NCI-H1092 treated with DMSO at 0.1 percent for 48 hours (cell line): ENCODE results near the gene SMIM7.
"Not testable (repeated sequence)": the region's sequence is repeated elsewhere in the genome, so short reads cannot be mapped to it uniquely, and the experiment has no call there.

ENCODE experiments used
- DNase-seq: peaks from one replicate; lab custom pipeline; 2025; lab: John Stamatoyannopoulos, UW

SMIM7 gene

DNA sequence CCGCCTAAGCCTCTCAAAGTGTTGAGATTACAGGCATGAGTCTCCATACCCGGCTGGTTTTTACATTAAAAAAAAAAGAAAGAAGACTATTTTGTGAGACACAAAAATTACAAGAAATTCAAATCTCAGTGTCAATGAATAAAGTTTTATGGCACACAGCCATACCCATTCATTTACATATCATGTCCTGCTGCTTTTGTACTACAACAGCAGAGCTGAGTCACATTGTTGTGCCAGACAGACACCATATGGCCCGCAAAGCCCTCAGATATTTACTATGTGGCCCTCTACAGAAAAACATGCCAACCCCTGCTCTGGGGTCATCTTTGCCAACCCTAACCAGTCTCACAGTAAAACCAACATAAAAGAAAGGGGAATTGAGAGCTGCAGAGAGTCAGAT lies 5.3 kb downstream of the SMIM7 start:
- DNase-seq: no peak

DNA sequence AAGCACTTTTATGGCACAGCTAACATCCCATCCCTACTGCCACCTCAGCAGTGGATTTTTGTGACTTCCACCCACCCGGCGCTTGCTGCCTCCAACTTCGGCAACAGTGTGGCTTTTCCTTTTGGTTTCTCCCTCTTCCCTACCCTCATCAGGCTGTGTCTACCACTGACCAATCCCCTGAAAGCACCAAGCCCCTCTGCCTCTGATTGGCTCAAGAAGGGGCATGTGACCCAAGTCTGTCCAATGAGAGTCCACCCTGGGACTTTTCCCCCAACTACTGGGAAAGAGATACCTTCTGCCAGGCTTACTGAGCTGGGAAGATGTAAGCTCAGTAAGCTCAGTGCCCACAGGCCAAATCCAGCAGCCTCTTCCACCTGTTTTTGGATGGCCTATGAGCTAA lies 5.8 kb downstream of the SMIM7 start:
- DNase-seq: no peak

DNA sequence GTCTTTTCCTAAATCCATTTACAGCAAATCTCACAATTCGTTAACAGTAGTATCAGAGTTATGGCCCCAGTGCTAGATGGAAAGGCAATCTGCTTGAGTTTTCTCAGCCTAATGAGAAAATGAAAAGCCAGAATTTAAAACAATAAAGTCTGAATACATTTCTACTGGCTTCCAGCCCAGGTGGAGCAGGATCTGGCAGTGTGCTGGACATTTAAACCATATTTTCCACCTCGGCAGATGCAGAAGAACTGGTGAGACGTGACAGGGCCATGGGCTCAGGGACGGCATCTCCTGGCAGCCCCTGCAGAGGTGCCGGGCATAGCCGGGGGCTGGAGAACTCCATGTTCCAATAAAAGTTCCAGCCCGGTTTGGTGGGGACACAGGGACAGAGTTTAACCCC lies 7.1 kb downstream of the SMIM7 start:
- DNase-seq: no peak

DNA sequence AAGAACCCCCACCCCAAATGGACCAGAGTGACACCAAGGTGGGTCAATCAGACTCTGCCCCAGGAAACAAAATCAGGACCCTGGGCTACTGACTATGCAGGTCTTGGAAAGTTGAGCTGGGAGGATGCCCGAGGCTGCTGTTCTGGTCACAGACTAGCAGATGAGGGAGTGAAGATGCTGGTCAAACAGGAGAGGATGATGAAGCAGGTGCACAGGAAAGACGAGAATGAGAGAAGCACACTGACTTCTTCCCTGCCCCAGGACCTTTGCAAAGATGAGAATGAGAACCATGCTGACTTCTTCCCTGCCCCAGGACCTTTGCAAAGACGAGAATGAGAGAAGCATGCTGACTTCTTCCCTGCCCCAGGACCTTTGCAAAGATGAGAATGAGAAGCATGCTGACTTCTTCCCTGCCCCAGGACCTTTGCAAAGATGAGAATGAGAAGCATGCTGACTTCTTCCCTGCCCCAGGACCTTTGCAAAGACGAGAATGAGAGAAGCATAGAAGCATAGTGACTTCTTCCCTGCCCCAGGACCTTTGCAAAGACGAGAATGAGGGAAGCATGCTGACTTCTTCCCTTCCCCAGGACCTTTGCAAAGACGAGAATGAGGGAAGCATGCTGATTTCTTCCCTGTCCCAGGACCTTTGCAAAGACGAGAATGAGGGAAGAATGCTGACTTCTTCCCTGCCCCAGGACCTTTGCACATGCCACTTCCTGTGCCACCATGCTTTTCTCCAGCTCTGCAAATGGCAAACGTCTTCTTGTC lies 8.3 kb downstream of the SMIM7 start:
- not testable (repeated sequence) for DNase-seq

DNA sequence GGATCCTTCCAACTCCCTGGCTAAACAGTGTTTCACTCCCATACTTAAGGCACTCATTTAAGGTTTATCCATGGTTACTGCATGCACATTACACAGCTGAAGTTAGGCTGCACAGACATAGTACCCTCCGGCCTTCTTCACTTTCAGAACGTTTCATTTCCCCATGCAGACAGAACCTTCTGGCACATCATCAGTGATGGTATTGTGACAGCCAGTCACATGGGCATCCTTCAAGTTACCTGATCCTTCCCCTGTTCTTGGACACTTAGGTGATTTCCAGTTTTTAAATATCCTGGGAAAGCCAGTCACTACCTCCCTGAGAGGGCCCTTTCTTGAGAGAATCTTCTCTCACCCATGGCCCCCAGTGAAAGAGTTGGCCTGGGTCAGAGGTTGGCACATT lies 9.1 kb downstream of the SMIM7 start:
- no peak for DNase-seq

DNA sequence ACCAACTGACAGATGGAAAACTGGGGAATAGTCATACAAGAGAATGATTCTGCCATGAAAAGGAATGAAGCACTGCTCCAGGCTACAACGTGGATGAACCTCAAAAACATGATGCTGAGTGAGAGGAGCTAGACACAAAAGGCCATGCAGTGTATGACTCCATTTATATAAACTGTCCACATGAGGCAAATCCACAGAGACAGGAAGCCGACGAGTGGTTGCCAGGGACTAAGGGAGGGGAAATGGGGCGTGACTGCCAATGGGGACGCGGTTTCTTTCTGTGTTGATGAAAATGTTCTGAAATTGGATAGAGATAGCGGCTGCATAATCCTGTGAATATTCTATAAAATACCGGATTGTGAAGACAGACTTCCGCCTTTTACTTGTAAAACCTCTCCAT lies 10.2 kb downstream of the SMIM7 start:
- DNase-seq: peak; percentile 8

DNA sequence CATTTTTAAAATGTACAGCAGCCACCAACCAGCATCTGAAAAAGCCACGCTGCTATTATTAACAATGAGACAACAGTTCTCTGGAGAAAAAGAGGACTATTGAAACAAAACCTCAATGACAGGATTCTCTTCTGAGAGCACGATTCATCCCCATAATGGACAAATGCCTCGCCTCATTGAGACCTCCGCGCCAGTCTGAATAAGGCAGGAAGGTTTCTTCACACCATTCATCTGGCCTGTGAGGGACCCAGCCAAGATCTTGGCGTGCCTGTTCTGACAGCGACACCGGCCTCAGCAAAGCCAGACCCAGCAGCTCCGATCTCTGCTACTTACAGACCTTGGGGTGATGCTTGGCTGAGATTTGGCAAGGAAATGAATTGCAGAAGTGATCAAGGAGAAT lies 14.8 kb downstream of the SMIM7 start:
- no peak for DNase-seq

DNA sequence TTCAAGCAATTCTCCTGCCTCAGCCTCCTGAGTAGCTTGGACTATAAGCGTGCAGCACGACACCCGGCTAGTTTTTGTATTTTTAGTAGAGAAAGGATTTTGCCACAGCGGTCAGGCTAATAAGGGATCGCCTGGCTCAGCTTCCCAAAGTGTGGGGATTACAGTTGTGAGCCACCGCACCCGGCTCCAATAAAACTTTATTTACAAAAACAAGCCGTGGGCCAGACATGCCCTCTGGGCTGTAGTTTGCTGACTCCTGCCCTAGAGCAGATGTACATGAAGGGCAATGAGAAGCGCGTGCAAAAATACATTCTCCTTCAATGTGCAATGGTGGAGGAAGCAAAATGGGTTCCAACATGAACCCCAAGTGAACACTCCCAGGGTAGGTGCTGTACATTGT lies 18.2 kb downstream of the SMIM7 start:
- DNase-seq: no peak

DNA sequence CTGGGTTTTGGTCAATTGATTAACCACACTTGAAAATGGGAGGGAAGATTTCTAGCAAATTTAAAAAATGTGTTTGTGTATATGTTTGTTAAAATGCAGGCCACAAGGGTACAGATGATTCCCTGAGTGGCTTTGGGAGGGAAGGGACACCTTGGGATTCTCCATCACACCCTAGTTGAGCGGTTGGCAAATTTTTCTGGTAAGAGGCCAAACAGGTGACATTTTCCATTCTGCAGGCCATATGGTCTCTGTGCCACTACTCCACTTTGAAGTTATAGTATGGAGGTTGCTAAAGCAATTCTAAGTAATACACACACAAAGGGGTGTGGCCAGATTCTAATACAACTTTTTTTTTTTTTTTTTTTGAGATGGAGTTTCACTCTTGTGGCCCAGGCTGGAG lies 19.0 kb downstream of the SMIM7 start:
- DNase-seq: no peak

DNA sequence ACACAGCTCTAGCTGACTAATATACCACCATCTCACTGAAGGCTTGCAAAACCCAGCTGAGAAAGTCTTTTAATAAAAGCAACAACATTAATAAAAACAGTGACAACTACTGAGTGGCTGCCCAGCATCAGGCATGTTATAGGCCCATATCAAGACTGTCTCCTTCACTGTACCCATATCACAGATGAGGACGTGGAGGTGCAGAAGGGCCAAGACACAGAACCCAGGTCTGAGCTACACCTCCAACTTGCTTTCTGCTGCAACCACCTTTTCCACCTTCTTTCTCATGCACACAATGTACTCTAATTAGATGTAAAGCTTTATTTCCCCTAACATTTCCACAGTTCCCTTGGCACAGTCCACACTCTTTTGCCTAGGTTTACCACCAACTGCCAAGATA lies 21.3 kb downstream of the SMIM7 start:
- DNase-seq: no peak

DNA sequence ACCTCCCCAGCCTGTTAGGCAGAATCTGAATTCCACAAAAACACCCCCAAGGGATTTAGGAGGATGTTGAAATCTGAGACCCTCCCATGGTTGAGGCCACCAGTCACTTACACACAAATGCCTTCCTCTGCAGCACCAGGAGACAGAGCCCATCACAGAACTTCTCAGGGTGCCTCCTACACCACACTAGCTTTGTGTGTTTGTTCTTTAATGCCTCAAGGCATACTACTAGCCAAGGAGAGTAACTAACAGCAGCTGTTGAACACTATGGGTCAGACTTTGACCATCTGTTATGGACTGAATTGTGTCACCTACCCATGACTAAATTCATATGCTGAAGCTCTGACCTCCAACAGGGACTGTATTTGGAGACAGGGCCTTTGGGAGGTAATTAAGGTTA lies 22.4 kb downstream of the SMIM7 start:
- DNase-seq: no peak

DNA sequence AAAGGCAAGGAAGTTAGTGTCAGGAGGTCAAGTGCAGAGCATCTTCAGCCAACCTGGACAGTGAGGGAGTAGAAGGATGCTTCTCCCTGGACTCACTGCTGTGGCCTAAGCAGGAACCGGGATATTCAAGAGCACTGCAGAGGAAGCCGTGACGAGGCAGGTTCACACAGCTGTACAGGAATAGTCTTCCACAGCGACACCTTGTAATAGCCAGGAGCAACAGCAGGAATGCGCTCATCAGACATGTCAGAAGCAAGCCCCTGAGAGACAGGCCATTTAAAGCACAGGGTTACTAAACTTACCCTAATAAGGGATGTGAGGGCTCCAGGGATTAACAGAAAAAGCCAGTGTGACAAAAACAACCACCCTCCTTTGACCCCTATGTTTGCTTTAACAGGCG lies 28.5 kb downstream of the SMIM7 start:
- DNase-seq: no peak

DNA sequence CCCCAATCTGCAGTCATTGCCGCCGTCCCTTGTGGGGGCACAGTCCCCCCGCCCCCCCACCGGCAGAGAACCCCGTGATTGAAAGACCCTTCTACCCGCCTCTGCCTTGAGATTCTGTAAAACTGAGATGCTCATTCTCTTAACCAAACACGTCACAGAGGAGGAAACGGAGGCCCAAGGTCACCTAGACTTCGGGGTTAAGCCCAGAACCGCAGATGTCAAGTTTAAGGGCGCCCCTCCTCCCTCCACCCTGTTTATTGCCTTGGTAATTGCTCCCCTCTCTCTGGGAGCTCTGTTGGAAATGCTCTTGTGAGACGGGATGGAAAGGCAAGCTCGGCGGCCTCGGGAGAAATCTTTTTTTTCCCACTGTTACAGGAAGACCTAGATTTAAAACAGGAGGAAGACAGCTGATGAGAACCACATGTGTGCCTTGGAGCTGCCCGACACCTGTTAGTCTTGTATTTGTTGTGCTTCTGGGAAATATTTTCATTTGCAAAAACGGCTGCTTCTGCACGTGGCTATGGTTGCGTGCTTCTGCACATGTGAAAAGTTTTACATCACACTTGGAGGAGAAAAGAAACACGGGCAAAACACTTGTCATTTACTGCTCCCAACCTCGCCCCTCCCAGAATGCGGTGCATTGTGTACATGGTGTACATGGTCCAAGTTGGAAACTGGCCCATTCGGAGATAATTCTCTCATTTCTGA lies 30.8 kb downstream of the SMIM7 start:
- DNase-seq: peak; percentile 53

DNA sequence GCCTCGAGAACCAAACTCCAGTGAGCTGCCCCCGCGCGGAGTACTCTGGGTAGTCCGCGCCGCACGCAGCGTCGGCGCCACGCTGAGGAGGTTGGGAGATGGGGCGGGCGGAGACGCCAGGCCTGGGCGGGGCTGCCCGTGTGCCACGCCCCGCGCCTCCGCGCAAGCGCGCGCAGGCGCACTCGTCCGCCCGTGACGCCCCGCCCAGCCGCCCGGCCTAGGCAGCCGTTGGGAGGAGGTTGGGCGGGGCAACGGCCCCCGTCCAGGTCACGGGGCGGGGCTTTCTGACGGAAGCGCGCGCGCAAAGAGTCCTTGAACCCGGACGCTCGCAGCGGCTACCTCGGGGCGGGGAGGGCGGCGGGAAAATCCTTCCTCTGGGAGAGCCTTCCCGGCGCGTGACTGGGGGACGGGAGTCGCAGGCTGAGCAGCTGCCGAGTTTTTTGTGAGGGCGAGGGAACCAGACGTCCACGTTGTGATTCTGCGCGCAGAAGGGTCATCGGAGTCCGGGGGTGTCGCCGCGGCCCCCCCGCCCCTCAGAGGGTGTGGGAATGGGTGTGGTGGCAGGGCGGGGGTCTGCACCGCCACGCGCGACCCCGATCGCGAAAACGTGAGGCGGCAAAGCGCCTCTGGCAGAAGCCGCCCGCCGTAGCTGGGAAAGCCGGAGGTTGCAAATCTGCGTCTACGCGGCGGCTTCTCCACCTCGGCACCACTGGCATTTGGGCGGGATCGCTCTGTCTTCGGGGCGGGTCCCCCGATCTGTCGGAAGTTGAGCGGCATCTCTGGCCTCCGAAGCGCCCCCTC lies 31.6 kb downstream of the SMIM7 start, which contains the start of gene MED26:
Gene MED26, minus strand, starts transcription at position 22 of the 801 bp plus-strand sequence. CDS start 261 bp downstream, outside the sequence.
- peak; percentile 95 for DNase-seq

DNA sequence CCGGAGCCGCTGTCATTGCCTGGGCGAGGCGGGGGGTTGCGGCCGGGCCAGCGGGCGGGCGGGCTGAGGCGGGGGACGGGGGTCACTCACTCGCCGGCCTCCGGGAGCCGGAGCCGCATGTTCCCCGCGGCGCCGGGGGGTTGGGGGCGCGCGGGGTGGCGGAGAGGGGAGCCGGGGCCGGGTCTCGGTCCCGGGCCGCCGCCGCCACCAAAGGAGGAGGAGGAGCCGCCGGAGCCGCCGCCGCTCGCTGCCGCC lies 32.1 kb downstream of the SMIM7 start:
- no peak for DNase-seq

DNA sequence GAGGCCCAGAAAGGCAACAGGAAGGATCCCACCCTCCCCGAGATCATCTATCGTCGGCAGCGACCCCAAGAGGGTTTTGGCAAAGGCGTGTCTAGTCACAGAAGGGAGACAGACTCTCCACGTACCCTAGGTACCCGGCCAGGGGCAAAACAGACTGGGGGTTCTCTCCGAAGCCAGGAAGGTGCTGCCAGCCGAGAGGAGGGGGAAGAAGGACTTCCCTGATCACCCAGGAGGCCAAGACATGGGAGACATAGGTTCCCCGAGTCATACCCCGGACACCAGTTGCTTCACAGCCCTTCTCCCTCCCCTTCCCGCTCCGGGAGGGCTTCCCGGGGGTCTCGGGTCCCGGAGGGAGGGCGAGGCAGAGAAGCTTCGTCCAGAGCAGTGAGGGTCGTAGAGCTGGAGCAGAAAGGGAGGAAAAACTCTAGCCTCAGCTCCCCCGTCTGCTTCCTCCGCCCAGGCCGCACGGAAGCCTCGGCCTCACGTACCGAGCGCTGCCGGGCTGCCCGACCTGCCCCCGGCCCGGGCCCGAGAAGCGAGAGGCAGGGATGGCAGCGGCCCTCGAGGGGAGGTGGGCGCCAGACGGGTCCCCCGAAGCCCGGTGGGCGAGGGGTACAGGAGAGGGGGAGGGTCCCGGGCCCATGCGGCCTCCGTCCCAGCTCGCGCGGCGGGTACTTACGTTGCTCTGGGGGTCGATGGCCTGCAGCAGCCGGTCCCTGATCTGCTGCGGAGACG lies 32.6 kb downstream of the SMIM7 start:
- peak; percentile 14 for DNase-seq

DNA sequence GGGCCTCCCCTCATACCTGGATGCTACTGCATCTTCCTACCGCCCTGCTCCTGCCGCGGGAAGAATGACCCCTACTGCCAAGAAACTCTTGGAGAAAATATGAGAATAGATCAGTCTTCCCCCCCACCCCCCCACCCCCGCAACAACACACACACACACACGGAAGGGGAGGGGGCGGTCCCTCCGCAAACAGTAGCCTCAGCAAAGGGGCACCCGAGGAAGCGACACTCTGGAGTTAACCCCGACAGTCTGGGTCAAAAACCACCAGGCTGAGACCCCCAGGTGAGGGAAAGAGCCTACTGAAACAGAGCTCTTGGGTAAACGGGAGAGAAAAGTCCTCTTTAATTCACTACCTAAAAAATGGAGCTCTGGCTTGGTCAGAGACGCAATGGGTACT lies 33.1 kb downstream of the SMIM7 start:
- no peak for DNase-seq

DNA sequence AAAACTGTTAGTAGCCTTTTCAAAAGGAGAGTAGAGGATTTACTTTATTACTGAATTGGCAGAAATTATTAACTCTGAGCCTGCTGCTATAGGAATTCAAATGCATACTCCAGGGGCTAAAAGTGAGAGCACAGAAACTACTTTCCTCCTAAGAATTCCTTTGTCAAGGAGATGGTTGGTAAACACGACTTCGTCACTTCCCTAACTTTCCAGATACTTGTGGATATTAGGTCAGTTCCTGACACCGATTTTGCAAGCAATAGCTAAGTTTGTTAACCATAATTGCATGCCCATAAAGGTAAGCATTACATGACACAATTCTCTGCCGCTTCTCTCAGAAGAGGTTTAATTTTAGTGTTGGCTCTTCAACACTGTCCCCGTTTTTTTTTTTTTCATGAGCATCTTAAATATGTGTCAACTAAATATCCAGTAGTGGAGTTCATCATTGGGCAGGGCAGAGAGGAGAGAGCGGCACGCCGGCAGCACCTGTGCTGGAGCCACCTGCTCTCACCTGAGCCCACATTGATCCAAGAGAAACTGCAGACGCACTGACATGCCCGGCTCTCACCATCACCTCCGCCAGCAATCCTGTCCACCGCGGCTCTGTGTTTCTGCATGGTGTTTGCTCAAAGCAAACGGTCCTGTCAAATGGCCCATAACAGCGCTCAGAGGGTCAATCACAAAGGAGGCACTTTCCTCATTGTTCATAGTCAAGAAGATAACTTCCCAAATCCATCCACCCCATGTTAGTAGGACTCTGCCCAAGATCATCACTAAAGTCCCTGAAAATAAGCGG lies 34.6 kb downstream of the SMIM7 start:
- no peak for DNase-seq

DNA sequence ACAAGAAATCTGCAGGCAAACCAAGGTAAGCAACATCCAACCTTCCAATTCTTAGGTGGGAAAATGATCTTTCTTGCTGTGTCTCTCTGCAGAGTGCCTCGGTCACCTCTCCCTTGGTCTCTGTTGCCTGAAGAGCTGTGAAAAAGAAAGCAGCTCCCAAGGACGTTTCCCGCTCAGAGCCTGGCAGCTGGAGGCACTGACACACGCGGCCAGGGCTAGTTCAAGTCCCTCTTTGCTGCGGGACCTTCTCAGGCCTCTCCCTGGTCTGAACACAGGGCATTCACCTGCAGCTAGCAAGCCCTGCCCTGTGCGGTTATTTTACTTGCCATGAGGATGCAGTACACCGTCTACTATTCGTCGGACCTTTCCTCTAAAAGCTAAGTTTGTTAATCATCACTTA lies 35.7 kb downstream of the SMIM7 start:
- DNase-seq: no peak

DNA sequence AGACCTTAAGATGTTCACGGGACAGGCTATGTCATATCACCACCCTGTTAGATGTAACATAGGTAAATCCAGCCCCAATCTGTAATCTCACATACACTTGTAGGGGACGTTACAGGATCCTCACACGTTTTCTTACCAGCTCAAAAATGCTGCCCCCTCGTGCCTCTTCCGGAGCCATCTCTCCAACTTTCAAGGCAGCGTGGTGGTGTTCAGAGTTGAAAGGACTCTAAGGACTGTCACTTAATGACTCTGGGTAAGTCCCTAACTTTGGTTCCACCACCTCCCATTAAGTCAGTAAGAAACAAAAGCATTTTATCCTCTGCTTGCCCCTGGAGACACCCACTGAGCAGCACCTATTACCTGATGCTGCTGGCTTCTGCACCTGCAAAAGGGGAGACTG lies 36.4 kb downstream of the SMIM7 start:
- DNase-seq: no peak

DNA sequence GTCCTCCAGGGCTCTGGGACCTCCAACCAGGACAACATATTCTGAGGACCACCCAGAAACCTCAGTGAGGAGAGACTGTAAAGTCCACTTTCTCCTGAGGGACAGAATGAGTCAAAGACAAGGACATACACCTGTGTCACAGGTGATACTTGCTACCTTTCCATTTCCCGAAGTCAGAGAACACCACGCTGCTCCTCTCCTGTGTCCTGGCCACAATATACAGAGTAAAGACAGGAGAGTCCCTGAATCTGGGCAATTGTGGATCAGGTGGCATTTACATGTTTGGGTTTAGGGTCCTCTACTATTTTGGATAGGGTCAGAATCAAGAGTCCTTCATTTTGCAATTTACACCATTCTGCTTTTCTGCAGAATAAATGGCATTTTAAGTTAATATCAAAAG lies 36.9 kb downstream of the SMIM7 start:
- DNase-seq: no peak
